GM12878 (cell line): ENCODE measurements around the gene SON. TPM values are rescaled to one million over a fixed set of nuclear protein-coding genes. Genes with fewer than 3 reads are reported as not detected.

Experiments used
- ATAC-seq: fragments of 200-7000 bp; cut with Tn5 transposase; 3 replicates; pipeline ENCODE4 v1.9.1; 2020; ENCODE audit warnings: mild to moderate bottlenecking, moderate library complexity
- BruUV-seq: library from RNA; stranded (reverse); fragments of 400-500 nt; replicated peaks from 2 replicates; lab custom pipeline; 2021; lab: Mats Ljungman, UMichigan
- CTCF ChIA-PET: fragments of 300-600 bp; sonication (Branson Sonifier 250); formaldehyde crosslinking; extraction: SDS; loops from one replicate; lab custom pipeline; 2021; ENCODE audit warnings: inconsistent platforms; lab: Yijun Ruan, JAX
- POLR2A ChIA-PET: fragments of 350-600 bp; formaldehyde crosslinking; extraction: SDS; loops from one replicate; lab custom pipeline; 2021; ENCODE audit warnings: inconsistent platforms; lab: Charles Lee
- RAD21 ChIA-PET: fragments of 300-600 bp; sonication (Branson Sonifier 250); formaldehyde crosslinking; loops from one replicate; lab custom pipeline; 2023; ENCODE audit warnings: antibody characterized with exemption; ENCODE audit not compliant: unreplicated experiment; lab: Charles Lee
- SMC1A ChIA-PET: fragments of 300-600 bp; sonication (Branson Sonifier 250); formaldehyde crosslinking; loops from one replicate; lab custom pipeline; 2023; ENCODE audit not compliant: unreplicated experiment, uncharacterized antibody; lab: Charles Lee
- DNase-seq: peaks from one replicate; pipeline ENCODE4 v3.0.0-alpha.2; 2011; ENCODE audit warnings: low read depth, low spot score
- FAIRE-seq: peaks from 3 replicates; lab custom pipeline; 2011; peaks lifted over from hg19 to GRCh38; lab: Jason Lieb, UNC
- H2AFZ ChIP-seq: 2 replicates; pipeline ENCODE4 v1.6.0; 2011; ENCODE audit warnings: low read depth, low read length, control low read depth; ENCODE audit not compliant: control insufficient read depth
- H3K27ac ChIP-seq: 2 replicates; pipeline ENCODE4 v1.5.1; 2011; ENCODE audit warnings: control low read depth; ENCODE audit not compliant: control insufficient read depth, insufficient read depth
- H3K27me3 ChIP-seq, 2 experiments: replicated peaks in 1 of 2; 2 replicates each; pipeline versions ENCODE4 v1.6.0 to v1.6.1; 2011; ENCODE audit warnings: low read length in 1 of 2; ENCODE audit not compliant: control insufficient read depth in 2 of 2, insufficient read depth in 2 of 2
- H3K36me3 ChIP-seq, 2 experiments: 2 replicates each; pipeline ENCODE4 v1.5.1; 2011; ENCODE audit warnings: low read length in 1 of 2; ENCODE audit not compliant: control insufficient read depth in 2 of 2, insufficient read depth in 2 of 2
- H3K4me1 ChIP-seq: 2 replicates; pipeline ENCODE4 v1.6.1; 2011; ENCODE audit warnings: mild to moderate bottlenecking, low read length, moderate library complexity, mixed read lengths; ENCODE audit not compliant: control insufficient read depth, insufficient read depth
- H3K4me2 ChIP-seq: 2 replicates; pipeline ENCODE4 v1.6.0; 2011; ENCODE audit warnings: control low read depth; ENCODE audit not compliant: control insufficient read depth, insufficient read depth
- H3K4me3 ChIP-seq: fragments of 200-600 bp; sonication (generic); 2 replicates; pipeline ENCODE4 v1.5.1; 2016
- H3K79me2 ChIP-seq: 2 replicates; pipeline ENCODE4 v1.6.0; 2011; ENCODE audit warnings: low read length; ENCODE audit not compliant: control insufficient read depth, insufficient read depth
- H3K9ac ChIP-seq: 2 replicates; pipeline ENCODE4 v1.8.0; 2011; ENCODE audit warnings: low read length, control low read depth, mixed read lengths; ENCODE audit not compliant: control insufficient read depth, insufficient read depth
- H3K9me3 ChIP-seq: replicated peaks from 3 replicates; pipeline ENCODE4 v1.5.1; 2011; ENCODE audit warnings: mild to moderate bottlenecking, low read length; ENCODE audit not compliant: control insufficient read depth, insufficient read depth
- H4K20me1 ChIP-seq: 2 replicates; pipeline ENCODE4 v1.6.0; 2011; ENCODE audit not compliant: control insufficient read depth, insufficient read depth
- BCL3 ChIP-seq: IDR thresholded peaks from 2 replicates; pipeline ENCODE4 v1.6.1; 2011; ENCODE audit warnings: borderline replicate concordance, low read depth, mild to moderate bottlenecking, moderate library complexity, low read length; ENCODE audit not compliant: insufficient read depth, poor library complexity, severe bottlenecking
- CEBPB ChIP-seq, 2 experiments: fragments of 150-350 bp in 1 of 2; IDR thresholded peaks; 2 replicates each; pipeline ENCODE4 v1.6.1; 2012 to 2014; ENCODE audit warnings: low read depth in 2 of 2, low read length in 2 of 2, borderline replicate concordance in 1 of 2, inconsistent platforms in 1 of 2
- ELK1 ChIP-seq: IDR thresholded peaks from 2 replicates; pipeline ENCODE4 v1.6.1; 2012; ENCODE audit warnings: low read depth, low read length, improper control_type of control experiment
- FOXM1 ChIP-seq: IDR thresholded peaks from 2 replicates; pipeline ENCODE4 v1.6.1; 2012; ENCODE audit warnings: low read depth, mild to moderate bottlenecking, inconsistent platforms, low read length, moderate library complexity
- MXI1 ChIP-seq: fragments of 150-350 bp; IDR thresholded peaks from 2 replicates; pipeline ENCODE4 v1.6.1; 2011; ENCODE audit warnings: low read depth, mild to moderate bottlenecking, inconsistent platforms, low read length, improper control_type of control experiment
- RFX5 ChIP-seq: IDR thresholded peaks from 2 replicates; pipeline ENCODE4 v1.6.1; 2011; ENCODE audit warnings: low read depth, low read length, improper control_type of control experiment
- WGBS: methylation state at CpG from one replicate; pipeline ENCODE4 v1.1.6; 2016; ENCODE audit warnings: low lambda C conversion rate; ENCODE audit not compliant: insufficient replicate concordance, insufficient coverage; ENCODE audit errors: missing lambda C conversion rate; 5-methylcytosine and 5-hydroxymethylcytosine counted together
- in situ Hi-C: fragments of 300-500 bp; cut with MboI; formaldehyde crosslinking; loops from 9 replicates; pipeline ENCODE4 v1.14.3; 2018; ENCODE audit warnings: mixed read lengths
- intact Hi-C: fragments of 100-400 bp; cut with micrococcal nuclease; formaldehyde crosslinking; loops from one replicate; pipeline ENCODE4 v1.14.2; 2022; ENCODE audit not compliant: unreplicated experiment
- polyA plus RNA-seq, 11 experiments: library from polyadenylated mRNA; depleted of rRNA in 4 of 11; unstranded in 6 of 11; stranded (reverse) in 5 of 11; fragments of >200 nt; fragmentation: Nextera tagmentation in 4 of 11; fragmentation: Illumina TruSeq in 1 of 11; extraction: Ambion mirVana in 4 of 11; extraction: Trizol in 1 of 11; gene quantifications; 1 replicate in 1 of 11; 2 replicates in 10 of 11; pipeline versions ENCODE4 v1.2.1 to v1.2.3, GENCODE V29; 2011 to 2016; ENCODE audit warnings: inconsistent platforms in 2 of 11, missing spikeins in 2 of 11, low read depth in 1 of 11
- total RNA-seq, 4 experiments: library from RNA; depleted of rRNA in 3 of 4; stranded (reverse); fragments of >200 nt in 3 of 4; fragmentation: Illumina TruSeq in 1 of 4; extraction: Trizol in 1 of 4; gene quantifications; 2 replicates each; pipeline versions ENCODE4 v1.2.1 to v1.2.3, GENCODE V29; 2013 to 2021

The SON gene
- total and polyA plus RNA-seq, 10 of the 15 experiments (the other 5 are each of a cell fraction or from before 2014, with no cell fraction given), result 95.7 to 788 (median 251) TPM

GRCh38 chr21:33522297-33522952 lies 20.4 kb upstream of the SON start:
- WGBS, result 90% methylated on average over 5 of the region's 5 CpGs
- no TSS peak for BruUV-seq
- ChIA-PET SMC1A (interaction anchor here (0.9 kb wide), 1 partner anchor 9 kb away, joined by 3 read pairs; no protein-coding TSS in a partner anchor), POLR2A (no interaction called here), RAD21 (no interaction called here), CTCF (no interaction called here)
- H3K4me1 ChIP-seq, result no peaks in the 10 kb centered on the region
- TF ChIP-seq RFX5 (no peak), MXI1 (no peak), ELK1 (no peak), FOXM1 (no peak), CEBPB (IDR thresholded peaks at IDR 0.05; ENCODE audit: borderline replicate concordance in 1 of 2, low read depth in 2 of 2, low read length in 2 of 2) (no peak), BCL3 (no peak)
- H3K27ac ChIP-seq, result no peak overlapping the region
- H3K4me3 ChIP-seq, result no peak overlapping the region
- no peaks in the 10 kb centered on the region for H3K79me2 ChIP-seq
- ATAC-seq (no peak), FAIRE-seq (no peak), DNase-seq (no peak)
- no peaks in the 10 kb centered on the region for H4K20me1 ChIP-seq
- H3K27me3 ChIP-seq, result no peaks in the 10 kb centered on the region
- intact Hi-C loops (no loop called here), in situ Hi-C loops (no loop called here)
- H2AFZ ChIP-seq, result no peak overlapping the region
- no peaks in the 10 kb centered on the region for H3K9me3 ChIP-seq
- H3K36me3 ChIP-seq, result peaks cover 2 to 35% of the 10 kb centered on the region in 2 experiments
- H3K4me2 ChIP-seq, result no peak overlapping the region
- H3K9ac ChIP-seq, result no peak overlapping the region
